ENCODE measurements around the gene EIF4G3. TPM values are rescaled to one million over a fixed set of nuclear protein-coding genes. Genes with fewer than 3 reads are reported as not detected.
"Not testable (repeated sequence)": the region's sequence is repeated elsewhere in the genome, so short reads cannot be mapped to it uniquely, and the experiment has no call there.

EIF4G3 gene
- total RNA-seq, 1 experiment from 2014 or later: 7.2 TPM

GRCh38 chr1:21094282-21094681 lies 82.4 kb downstream of the EIF4G3 start:
- in situ Hi-C loops (cut with HindIII; ENCODE audit: low pct_unique_long_range_greater_than_20kb, low sequenced_read_pairs); DNase-seq (ENCODE audit: low read depth): not testable (repeated sequence)

GRCh38 chr1:21093271-21093958 lies 83.3 kb downstream of the EIF4G3 start:
- DNase-seq (ENCODE audit: low read depth); in situ Hi-C loops (cut with HindIII; ENCODE audit: low pct_unique_long_range_greater_than_20kb, low sequenced_read_pairs): not testable (repeated sequence)

GRCh38 chr1:21092545-21092944 lies 84.2 kb downstream of the EIF4G3 start:
- in situ Hi-C loops (cut with HindIII; ENCODE audit: low pct_unique_long_range_greater_than_20kb, low sequenced_read_pairs): not testable (repeated sequence)

GRCh38 chr1:21091053-21091690 lies 85.5 kb downstream of the EIF4G3 start:
- peak; percentile 62 for DNase-seq (ENCODE audit: low read depth)
- in situ Hi-C loops (cut with HindIII; ENCODE audit: low pct_unique_long_range_greater_than_20kb, low sequenced_read_pairs): not testable (repeated sequence)

More at GRCh38 chr1:21092545-21092944, 84.2 kb downstream of the EIF4G3 start:
- DNase-seq (ENCODE audit: low read depth): not testable (repeated sequence)

DNA sequence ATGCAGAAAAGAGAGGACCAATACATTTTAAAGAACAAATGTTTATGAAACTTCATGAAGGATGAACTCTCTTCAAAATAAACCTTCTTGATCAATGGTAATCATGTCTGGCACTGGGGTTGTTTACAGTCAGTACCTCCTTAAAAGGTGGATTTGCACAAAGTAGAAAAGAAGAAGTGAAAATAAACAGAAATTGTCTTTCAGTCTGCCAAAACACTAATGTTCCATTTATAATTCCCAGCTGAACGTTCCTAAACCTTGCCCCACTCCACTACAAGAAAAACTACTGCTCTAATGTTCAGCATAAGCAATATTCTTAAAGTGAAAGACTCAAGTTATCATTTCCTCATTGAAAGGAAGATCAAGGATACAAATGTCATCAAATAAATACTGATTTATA lies 86.2 kb downstream of the EIF4G3 start:
- in situ Hi-C loops (cut with HindIII; ENCODE audit: low pct_unique_long_range_greater_than_20kb, low sequenced_read_pairs): no loop called here
- DNase-seq (ENCODE audit: low read depth): no peak

DNA sequence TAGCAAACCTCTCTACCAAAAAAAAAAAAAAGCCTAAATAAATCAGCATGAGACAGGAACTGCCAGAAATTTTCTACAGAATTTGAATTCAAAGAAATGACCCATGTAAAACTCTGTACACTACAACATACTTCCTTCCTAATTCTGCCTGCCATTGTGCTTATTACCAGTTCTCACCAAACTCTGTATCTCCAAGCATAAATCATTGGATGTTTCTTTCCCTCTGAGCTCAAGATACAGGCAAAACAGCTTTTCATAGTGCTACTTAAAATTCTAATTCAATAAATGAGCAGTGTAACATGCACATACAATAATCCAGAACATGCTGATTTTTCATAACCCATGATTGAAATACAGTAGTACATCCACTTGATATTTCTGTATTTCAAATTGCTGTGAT lies 87.0 kb downstream of the EIF4G3 start:
- in situ Hi-C loops (cut with HindIII; ENCODE audit: low pct_unique_long_range_greater_than_20kb, low sequenced_read_pairs): no loop called here
- DNase-seq (ENCODE audit: low read depth): no peak

- DNase-seq (ENCODE audit: low read depth): no peak
- in situ Hi-C loops (cut with HindIII; ENCODE audit: low pct_unique_long_range_greater_than_20kb, low sequenced_read_pairs): no loop called here
These were observed 87.4 kb downstream of the EIF4G3 start for GRCh38 chr1:21089299-21089698.

DNA sequence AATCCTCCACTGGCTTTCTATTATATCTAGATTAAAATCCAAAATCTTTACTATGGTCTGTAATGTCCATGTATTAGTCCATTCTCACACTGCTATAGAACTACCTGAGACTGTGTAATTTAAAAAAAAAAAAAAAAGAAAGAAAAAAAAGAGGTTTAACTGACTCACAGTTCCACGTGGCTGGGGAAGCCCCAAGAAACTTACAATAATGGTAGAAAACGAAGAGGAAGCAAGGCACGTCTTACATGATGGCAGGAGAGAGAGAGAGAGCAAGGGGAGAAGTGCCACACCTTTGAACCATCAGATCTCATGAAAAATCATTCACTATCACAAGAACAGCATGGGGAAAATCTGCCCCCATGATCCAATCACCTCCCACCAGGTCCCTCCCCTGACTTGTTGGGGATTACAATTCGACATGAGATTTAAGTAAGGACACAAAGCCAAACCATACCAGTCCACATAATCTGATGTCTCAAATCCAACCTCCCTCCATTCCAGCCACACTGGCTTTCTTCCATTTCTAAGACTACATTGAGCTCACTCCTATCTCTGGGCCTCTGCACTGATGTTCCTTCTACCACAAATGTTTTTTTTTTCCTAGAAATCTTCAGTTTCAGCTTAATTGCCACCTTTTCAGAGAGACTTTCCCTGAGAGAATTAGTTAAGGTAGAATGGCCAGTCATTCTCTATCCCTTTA lies 92.4 kb downstream of the EIF4G3 start:
- DNase-seq (ENCODE audit: low read depth): peak; percentile 59
- in situ Hi-C loops (cut with HindIII; ENCODE audit: low pct_unique_long_range_greater_than_20kb, low sequenced_read_pairs): no loop called here

DNA sequence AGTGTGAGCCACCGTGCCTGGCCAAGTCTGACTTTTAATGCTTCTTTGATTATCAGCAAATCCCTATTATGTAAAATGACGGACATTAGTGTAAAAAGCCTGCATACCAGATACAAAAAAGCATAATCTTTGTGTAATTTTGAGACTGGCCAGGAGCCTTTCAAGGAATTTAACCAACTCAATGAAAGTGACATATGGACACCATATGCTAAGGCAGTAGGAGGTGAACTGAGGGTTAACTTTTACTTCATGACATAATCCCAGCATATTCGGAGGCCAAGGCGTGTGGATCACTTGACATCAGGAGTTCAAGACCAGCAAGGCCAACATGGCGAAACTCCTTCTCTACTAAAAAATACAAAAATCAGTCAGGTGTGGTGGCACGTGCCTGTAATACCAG lies 94.6 kb downstream of the EIF4G3 start:
- in situ Hi-C loops (cut with HindIII; ENCODE audit: low pct_unique_long_range_greater_than_20kb, low sequenced_read_pairs): no loop called here
- DNase-seq (ENCODE audit: low read depth): no peak

GRCh38 chr1:21077085-21077484 lies 99.6 kb downstream of the EIF4G3 start:
- in situ Hi-C loops (cut with HindIII; ENCODE audit: low pct_unique_long_range_greater_than_20kb, low sequenced_read_pairs): no loop called here
- peak; percentile 35 for DNase-seq (ENCODE audit: low read depth)

GRCh38 chr1:21072721-21073120 lies 104.0 kb downstream of the EIF4G3 start:
- in situ Hi-C loops (cut with HindIII; ENCODE audit: low pct_unique_long_range_greater_than_20kb, low sequenced_read_pairs): no loop called here

GRCh38 chr1:21069549-21069948 lies 107.1 kb downstream of the EIF4G3 start:
- no peak for DNase-seq (ENCODE audit: low read depth)
- in situ Hi-C loops (cut with HindIII; ENCODE audit: low pct_unique_long_range_greater_than_20kb, low sequenced_read_pairs): no loop called here

More at GRCh38 chr1:21072721-21073120, 104.0 kb downstream of the EIF4G3 start:
- DNase-seq (ENCODE audit: low read depth): no peak

DNA sequence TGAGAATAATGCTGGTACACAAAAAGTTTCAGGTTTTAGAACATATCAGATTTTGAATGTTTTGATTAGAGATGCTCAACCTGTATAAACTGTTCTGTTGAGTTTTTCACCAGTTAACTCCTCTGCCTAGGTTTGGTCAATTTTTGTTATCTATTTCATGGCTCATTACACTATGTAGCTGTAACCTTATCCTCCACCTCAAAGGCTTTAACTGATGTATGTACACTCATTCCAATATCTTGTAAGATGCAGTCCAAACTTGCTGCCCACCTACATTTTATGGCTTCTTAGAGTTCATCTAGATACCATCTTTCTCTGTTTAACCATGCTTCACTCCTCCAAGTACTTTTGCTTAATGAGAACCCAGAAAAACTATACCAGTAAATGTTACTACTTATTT lies 107.8 kb downstream of the EIF4G3 start:
- in situ Hi-C loops (cut with HindIII; ENCODE audit: low pct_unique_long_range_greater_than_20kb, low sequenced_read_pairs): no loop called here
- DNase-seq (ENCODE audit: low read depth): no peak

- DNase-seq (ENCODE audit: low read depth): no peak
- in situ Hi-C loops (cut with HindIII; ENCODE audit: low pct_unique_long_range_greater_than_20kb, low sequenced_read_pairs): no loop called here
These were observed 109.0 kb downstream of the EIF4G3 start for GRCh38 chr1:21067551-21068227.

GRCh38 chr1:21066356-21067012 lies 110.2 kb downstream of the EIF4G3 start:
- in situ Hi-C loops (cut with HindIII; ENCODE audit: low pct_unique_long_range_greater_than_20kb, low sequenced_read_pairs): no loop called here
- DNase-seq (ENCODE audit: low read depth): no peak

GRCh38 chr1:21065851-21066250 lies 110.8 kb downstream of the EIF4G3 start:
- in situ Hi-C loops (cut with HindIII; ENCODE audit: low pct_unique_long_range_greater_than_20kb, low sequenced_read_pairs): no loop called here
- no peak for DNase-seq (ENCODE audit: low read depth)

DNA sequence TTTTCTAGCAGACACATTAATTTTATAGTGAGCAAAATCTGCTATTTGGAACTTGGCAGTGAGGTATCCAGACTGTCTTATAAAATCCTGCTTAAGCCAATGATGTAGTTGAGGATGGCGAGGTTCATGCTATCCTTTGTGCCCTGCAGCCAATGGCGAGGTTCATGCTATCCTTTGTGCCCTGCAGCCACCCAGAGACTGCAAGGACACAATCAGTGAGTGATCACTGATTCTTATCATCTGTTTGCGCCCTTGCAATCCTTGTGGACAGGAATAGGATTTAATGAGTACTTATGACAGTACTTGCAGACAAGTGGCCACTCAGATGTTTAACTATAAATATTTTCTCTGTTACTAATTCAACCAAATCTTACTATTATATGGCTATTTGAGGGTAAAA lies 112.6 kb downstream of the EIF4G3 start:
- in situ Hi-C loops (cut with HindIII; ENCODE audit: low pct_unique_long_range_greater_than_20kb, low sequenced_read_pairs): no loop called here
- no peak for DNase-seq (ENCODE audit: low read depth)

DNA sequence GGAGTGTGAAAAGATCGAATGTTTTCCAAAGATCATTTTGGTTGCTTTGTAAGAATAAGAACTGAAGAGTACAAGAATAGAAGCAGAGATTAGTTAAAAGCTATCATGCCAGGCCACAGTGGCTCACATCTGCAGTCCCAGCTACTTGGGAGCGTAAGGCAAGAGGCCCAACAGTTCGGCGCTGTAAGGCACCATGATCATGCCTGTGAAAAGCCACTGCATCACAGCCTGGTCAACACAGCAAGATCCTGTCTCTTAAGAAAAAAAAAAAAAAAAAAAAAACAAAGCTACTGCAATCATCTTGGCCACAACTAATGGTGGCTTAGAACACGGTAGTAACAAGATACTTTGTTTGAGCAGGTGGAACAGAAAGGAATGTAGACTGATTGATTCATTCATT lies 116.2 kb downstream of the EIF4G3 start:
- in situ Hi-C loops (cut with HindIII; ENCODE audit: low pct_unique_long_range_greater_than_20kb, low sequenced_read_pairs): no loop called here
- DNase-seq (ENCODE audit: low read depth): no peak
